ENCODE measurements around the gene ABCA1.
"Not testable (repeated sequence)": the region's sequence is repeated elsewhere in the genome, so short reads cannot be mapped to it uniquely, and the experiment has no call there.

ABCA1 gene

GRCh38 chr9:104927912-104928740 is at the start of gene ABCA1:
Gene ABCA1, minus strand, starts transcription at chr9:104928155. Its CDS starts 24,476 bp downstream, at chr9:104903679.
- DNase-seq = no peak

DNA sequence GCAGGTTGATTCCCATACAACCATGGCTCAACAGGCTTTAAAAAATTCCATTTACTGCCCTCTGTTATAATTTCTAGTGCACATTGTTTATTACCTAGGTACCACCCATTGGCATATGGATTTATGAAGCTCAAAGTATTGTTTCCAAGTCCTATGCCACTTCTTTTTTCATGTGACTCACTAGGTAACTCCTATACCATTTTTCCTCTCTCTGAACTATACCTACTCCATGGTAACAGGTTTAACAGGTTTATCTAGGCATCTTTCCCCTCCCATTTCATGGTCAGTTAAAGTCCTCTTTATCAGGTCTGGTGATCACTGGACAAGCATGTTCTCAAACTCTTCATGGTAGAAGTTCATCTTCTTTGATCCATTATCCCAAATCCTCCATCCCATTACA is 49.6 kb upstream of the ABCA1 start:
- DNase-seq = no peak

DNA sequence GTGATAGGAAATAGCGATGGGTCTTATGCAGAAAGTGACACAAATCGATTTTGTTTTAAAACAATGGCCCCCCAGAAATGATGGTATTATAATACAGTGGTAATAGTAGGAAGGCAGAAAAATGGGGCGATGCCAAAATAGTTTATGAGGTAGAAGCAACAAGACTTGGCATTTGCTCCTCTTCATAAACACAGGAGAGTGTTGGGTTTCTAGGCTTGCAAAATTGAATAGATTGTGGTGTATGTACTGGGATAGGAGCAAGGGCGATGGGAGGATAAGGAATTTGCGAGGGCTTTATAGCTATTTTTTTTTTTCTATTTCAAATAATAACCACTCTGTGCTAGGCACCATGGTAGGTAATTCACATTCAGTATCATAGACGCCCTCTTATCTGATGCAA is 49.2 kb upstream of the ABCA1 start:
- DNase-seq = no peak

GRCh38 chr9:104975966-104976595 is 48.1 kb upstream of the ABCA1 start:
- DNase-seq = not testable (repeated sequence)

- no peak for DNase-seq
Measured at GRCh38 chr9:104974053-104974962, 46.4 kb upstream of the ABCA1 start.

GRCh38 chr9:104972242-104972866 is 44.4 kb upstream of the ABCA1 start:
- DNase-seq = no peak

- DNase-seq = no peak
Measured at GRCh38 chr9:104971511-104971910, 43.6 kb upstream of the ABCA1 start.

DNA sequence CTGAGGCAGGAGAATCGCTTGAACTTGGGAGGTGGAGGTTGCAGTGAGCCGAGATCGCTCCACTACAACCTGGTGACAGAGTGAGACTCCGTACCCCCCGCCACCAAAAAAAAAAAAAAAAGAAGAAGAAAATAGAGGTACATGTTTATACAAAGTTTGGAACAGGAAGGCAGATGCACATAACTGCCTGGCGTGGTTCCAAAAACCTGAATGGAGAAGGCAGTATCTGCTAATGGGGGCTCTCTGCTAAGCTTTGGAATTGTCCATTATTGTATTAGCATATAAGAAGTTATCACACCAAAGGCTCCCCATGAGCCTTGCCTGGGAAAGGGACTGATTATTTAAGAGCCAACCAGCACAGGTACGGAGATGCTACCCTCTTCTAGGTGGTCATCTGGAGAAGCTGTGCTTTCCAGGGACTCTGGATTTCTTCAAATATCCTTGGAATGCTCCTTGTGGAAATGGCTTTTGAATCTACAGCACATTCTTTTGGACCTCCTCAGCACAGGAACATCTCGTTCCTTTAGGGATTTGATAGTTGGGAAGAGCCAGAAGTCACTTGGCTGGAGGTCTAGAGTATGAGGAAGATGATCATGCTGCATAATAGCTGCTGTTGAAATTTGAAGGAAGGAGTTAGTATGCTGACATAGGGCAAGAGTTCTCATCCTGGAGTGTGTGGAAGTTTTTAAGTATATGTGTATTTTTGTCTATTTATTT is 42.5 kb upstream of the ABCA1 start:
- DNase-seq = no peak

DNA sequence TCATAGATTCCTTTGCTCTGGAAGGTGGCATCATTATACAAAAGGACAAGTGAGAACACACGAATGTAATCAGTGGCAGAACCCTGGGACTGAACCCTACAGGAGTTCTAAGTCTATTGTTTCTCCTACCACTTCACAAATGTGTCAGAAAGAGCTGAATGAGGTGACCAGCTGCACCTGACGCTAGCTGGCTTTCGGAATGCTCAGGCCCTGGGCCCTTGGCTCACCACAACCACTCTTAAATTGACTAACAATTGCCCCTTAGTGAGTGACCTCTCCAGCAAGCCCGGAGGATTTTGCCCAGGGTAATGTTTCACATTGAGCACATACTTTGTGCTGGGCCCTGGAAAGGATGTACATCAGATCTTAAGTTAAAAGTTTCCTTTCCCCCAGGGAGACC is 41.2 kb upstream of the ABCA1 start:
- no peak for DNase-seq

DNA sequence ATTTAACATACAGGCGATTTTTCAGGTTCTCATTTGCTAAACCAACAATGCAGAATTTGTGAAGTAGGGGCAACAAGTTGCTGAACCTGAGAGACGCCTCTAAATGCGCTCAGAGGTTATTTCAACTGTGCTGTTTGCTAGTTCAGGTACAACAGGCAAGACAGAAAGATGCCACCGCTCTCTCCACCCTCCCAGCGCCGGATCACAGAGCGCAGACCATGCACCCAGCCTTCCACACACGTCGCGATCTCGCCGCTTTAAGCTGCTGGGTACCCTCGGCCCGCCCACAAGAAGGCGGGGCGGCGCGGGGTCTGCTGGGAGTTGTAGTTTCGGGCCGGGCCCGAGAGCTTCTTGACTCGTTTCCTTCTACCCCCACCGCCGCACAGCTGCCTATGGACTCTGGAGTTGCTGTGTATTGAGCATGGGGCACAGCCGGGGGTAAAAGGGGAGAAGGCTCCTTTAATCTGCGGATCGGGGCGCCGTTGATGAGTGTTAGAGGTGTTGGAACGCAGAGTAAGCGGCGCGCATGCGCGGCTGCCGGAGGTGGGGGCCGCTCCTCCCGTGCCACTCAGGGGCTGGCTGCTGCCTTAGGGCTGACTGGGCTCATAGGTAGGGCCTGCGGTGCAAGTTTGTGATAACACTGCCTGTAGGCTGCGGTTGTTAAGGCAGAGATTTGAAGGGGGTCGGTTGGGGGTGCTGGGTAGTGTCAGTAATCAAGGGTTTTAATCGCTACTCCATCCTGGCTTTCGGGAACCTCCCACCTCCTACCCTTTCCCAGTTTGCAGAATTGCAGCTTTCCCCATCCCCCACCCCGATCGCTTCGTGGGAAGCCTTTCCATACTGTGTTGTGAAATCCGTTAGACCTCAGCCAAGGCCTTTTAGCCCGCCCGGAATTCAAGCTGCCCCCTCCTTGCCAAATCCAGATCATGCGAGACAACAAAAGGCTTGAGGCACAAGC is 40.3 kb upstream of the ABCA1 start:
- peak; percentile 76 to 88 for DNase-seq

DNA sequence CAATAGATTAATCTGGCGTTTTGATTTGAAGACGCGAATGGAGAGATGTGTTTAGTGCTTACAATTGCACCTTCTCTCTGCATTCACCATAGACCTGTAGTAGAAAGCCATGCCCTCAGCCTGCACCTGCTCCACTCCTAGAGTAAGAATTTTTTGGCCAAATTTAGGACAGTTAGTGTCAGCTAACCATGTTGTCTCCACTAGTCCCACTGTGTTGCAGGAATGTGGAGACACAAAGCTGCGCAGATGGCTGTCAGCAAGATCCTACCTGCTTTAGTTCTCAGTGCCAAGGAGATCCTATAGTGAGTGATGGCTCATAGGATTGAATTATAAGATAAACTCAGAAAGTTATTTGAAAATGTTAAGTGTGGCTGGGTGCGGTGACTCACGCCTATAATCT is 35.1 kb upstream of the ABCA1 start:
- DNase-seq = no peak

- DNase-seq = no peak
Measured at GRCh38 chr9:104961701-104962359, 33.9 kb upstream of the ABCA1 start.

DNA sequence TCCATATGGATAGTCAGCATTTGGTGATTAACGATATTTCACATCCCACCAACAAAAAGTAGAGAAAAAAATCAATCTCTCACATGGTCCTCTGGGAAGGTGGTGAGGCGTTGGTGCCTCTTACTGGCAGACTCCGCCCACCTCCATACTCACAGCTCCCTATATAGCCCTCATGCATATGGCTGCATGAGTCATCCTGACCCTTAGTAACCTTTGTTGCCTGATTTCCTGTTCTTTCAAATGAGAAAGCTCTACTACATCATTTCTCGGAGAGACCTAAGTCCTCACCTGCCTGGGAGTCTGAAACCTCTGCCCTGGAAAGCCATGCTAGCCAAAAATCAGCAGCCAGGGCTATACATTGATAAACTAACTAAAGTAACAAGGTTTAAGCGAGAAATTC is 33.3 kb upstream of the ABCA1 start:
- no peak for DNase-seq

DNA sequence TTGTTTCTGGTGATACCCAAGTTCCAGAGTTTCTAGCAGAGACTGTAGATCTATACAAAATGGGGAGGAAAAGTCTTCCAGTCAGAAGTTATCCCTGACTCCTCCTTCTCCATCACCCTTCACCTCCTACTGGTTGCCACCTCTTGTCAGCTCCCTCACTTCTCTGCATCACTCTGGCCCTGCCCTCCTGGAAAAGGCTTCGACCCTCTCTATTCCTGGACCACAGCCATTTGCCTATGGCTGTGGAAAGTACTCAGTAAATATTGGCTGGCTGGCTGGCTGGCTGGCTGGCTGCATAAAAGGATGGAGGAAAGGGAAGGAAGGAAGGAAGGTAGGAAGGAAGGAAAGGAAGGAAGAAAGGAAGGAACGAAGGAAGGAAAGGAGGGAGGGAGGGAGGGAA is 32.7 kb upstream of the ABCA1 start:
- DNase-seq = no peak

DNA sequence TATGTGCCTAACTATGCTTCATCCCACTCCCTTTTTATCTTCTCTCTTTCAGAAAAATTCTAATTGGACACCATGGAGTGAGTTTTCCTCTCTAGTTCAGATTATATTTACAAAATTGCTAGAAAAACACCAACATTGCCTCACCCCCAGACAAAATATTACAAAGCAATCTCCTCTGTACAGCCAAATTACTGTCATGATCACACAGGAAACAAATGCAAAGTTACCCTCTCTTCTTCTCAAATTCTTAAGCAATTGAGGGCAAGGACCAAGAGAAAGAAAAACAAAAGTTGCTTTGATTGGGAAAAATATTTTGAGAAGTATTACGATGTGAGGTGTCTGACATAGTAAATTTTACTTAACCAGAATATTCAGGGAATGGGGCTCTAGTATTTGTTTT is 30.8 kb upstream of the ABCA1 start:
- DNase-seq = no peak

DNA sequence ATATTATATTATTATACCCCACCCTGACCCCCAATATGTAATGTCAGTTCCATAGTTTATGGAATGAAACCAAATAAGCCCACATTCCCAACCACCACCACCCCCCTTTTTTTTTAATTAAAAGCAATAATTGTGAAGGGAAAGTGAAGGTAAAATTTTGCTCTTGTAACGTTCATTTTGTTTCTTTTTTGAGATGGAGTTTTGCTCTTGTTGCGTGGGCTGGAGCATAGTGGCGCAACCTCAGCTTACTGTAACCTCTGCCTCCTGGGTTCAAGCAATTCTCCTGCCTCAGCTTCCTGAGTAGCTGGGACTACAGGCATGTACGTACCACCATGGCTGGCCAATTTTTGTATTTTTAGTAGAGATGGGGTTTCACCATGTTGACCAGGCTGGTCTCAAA is 30.1 kb upstream of the ABCA1 start:
- DNase-seq = not testable (repeated sequence)

DNA sequence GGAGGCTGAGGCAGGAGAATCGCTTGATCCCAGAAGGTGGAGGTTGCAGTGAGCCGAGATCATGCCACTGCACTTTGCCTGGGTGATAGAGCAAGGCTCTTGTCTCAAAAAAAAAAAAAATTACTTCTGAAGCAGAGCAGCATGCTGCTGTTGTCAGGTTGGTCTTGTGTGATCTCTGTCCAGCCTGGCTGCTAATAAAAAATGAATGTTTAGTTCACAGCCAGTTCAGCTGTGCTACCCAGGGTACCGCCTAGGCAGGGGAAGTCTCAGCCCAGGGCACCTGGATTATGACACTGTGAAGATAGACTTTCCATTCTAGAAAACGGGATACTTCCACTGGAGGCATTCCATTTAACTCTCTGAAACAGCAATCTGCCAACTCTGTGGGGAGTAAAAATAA is 23.5 kb upstream of the ABCA1 start:
- no peak for DNase-seq

DNA sequence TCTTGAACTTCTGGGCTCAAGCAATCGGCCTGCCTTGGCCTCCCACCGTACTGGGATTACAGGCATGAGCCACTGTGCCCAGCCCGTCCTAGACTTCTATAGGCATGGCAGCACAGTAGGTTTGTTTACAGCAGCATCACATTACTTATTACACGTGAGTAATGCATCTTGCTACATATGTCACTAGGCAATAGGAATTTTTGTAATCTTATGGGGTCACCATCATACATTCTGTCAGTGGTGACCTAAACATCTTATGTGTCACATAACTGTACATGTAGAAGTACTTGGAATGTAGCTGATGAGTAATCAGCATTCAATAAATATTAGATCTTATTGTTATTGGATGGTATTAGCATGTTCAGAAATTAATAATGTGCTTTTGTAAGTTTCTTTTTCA is 22.9 kb upstream of the ABCA1 start:
- no peak for DNase-seq

DNA sequence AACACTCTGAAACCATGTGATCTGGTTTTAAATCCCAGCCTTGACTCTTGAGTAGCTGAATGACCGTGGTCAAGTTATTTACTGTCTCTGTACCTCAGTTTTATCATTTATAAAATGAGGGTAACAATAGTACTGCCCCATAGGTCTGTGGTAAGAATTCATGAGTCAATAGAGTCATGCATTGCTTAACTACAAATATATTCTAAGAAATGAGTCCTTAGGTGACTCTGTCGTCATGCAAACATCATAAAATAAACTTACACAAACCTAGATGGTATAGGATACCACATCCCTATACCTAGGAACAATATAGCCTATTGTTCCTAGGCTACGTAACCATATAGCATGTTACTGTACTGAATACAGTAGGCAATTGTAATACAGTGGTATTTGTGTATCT is 20.3 kb upstream of the ABCA1 start:
- DNase-seq = no peak

GRCh38 chr9:104944871-104945270 is 16.9 kb upstream of the ABCA1 start:
- DNase-seq = no peak

- DNase-seq = no peak
Measured at GRCh38 chr9:104944356-104944755, 16.4 kb upstream of the ABCA1 start.
